ENCODE data around the gene RARA.

GRCh38 chr17:40306395-40306794 is 2.6 kb upstream of the RARA start:
- TF ChIP-seq GATA2 (IDR thresholded peaks at IDR 0.05; ENCODE audit: low read depth, low read length) (no peak), GATA3 (IDR thresholded peaks at IDR 0.05; ENCODE audit: low read depth, low read length) (no peak)

All from SH-SY5Y (cell line).